GM12873 (cell line): Measurements from ENCODE around the gene ACTN3.

Experiments
- CTCF ChIP-seq: IDR thresholded peaks from 2 replicates; pipeline ENCODE4 v1.5.1; 2012; ENCODE audit warnings: low read depth, mild to moderate bottlenecking, moderate library complexity, low read length, control low read depth; ENCODE audit not compliant: insufficient read depth; ENCODE audit errors: missing control alignments

ACTN3 gene

GRCh38 chr11:66586136-66586535 lies 39.4 kb downstream of the ACTN3 start:
- TF ChIP-seq CTCF = no peak

- no peak for TF ChIP-seq CTCF
Measured at GRCh38 chr11:66589996-66590675, 43.4 kb downstream of the ACTN3 start.

- TF ChIP-seq CTCF = no peak
Measured at GRCh38 chr11:66591175-66591574, 44.5 kb downstream of the ACTN3 start.

- peak; percentile 66 for TF ChIP-seq CTCF
Measured at GRCh38 chr11:66592457-66593302, 46.0 kb downstream of the ACTN3 start, which contains the start of the genes CCDC87 and CCS. CCDC87 (minus strand) TSS chr11:66593063; CDS start chr11:66593015, 48 bp downstream. CCS (plus strand) TSS chr11:66593185; CDS start chr11:66593262, 77 bp downstream.

GRCh38 chr11:66593303-66593635 lies 46.6 kb downstream of the ACTN3 start:
- TF ChIP-seq CTCF = no peak

- TF ChIP-seq CTCF = no peak
Measured at GRCh38 chr11:66593650-66594049, 46.9 kb downstream of the ACTN3 start.

GRCh38 chr11:66595245-66595904 lies 48.7 kb downstream of the ACTN3 start:
- no peak for TF ChIP-seq CTCF
